Loucy (cell line): ENCODE data around the gene CHRD.
A peak's percentile ranks its signal among the peaks of the same experiment; 100 is the strongest.

Experiments
- H2AFZ ChIP-seq: fragments of 200-600 bp; sonication (generic); 2 replicates; pipeline ENCODE4 v1.6.0; 2016; ENCODE audit warnings: antibody characterized with exemption, mild to moderate bottlenecking, low read length, moderate library complexity
- H3F3A ChIP-seq: fragments of 200-600 bp; 2 replicates; pipeline ENCODE4 v1.6.0; 2016; ENCODE audit warnings: antibody characterized with exemption, low read depth, mild to moderate bottlenecking
- H3K27me3 ChIP-seq: fragments of 200-600 bp; sonication (generic); 2 replicates; pipeline ENCODE4 v1.6.1; 2014; ENCODE audit warnings: low read length, mild to moderate bottlenecking; ENCODE audit not compliant: insufficient read depth, poor library complexity, severe bottlenecking
- H3K36me3 ChIP-seq: fragments of 200-600 bp; sonication (generic); 2 replicates; pipeline ENCODE4 v1.6.1; 2016; ENCODE audit warnings: low read length; ENCODE audit not compliant: insufficient read depth
- H3K4me1 ChIP-seq: fragments of 200-600 bp; sonication (generic); 2 replicates; pipeline ENCODE4 v1.5.1; 2014; ENCODE audit warnings: low read length, mild to moderate bottlenecking; ENCODE audit not compliant: insufficient read depth, poor library complexity, severe bottlenecking
- H3K4me2 ChIP-seq: fragments of 200-600 bp; sonication (generic); 2 replicates; pipeline ENCODE4 v1.6.0; 2014; ENCODE audit warnings: antibody characterized with exemption, low read length, low read depth, mild to moderate bottlenecking; ENCODE audit not compliant: poor library complexity, severe bottlenecking
- H3K4me3 ChIP-seq: fragments of 200-600 bp; sonication (generic); 2 replicates; pipeline ENCODE4 v1.5.1; 2014; ENCODE audit warnings: low read length, mild to moderate bottlenecking, mixed read lengths; ENCODE audit not compliant: poor library complexity, severe bottlenecking
- H3K79me2 ChIP-seq: fragments of 200-600 bp; sonication (generic); 2 replicates; pipeline ENCODE4 v1.6.1; 2014; ENCODE audit warnings: low read length; ENCODE audit not compliant: insufficient read depth
- H3K9ac ChIP-seq: fragments of 200-600 bp; sonication (generic); 2 replicates; pipeline ENCODE4 v1.6.0; 2014; ENCODE audit warnings: mild to moderate bottlenecking, low read depth, low read length, moderate library complexity; ENCODE audit not compliant: poor library complexity, severe bottlenecking
- H3K9me2 ChIP-seq: fragments of 200-600 bp; sonication (generic); replicated peaks from 2 replicates; pipeline ENCODE4 v1.6.1; 2016; ENCODE audit warnings: low read depth, low read length, mixed read lengths
- H3K9me3 ChIP-seq: fragments of 200-600 bp; sonication (generic); 2 replicates; pipeline ENCODE4 v1.6.1; 2014; ENCODE audit warnings: mild to moderate bottlenecking, antibody characterized with exemption, low read length, low read depth; ENCODE audit not compliant: insufficient read depth
- H4K20me1 ChIP-seq: fragments of 200-600 bp; sonication (generic); 2 replicates; pipeline ENCODE4 v1.6.0; 2014; ENCODE audit warnings: antibody characterized with exemption, low read length, mild to moderate bottlenecking; ENCODE audit not compliant: insufficient read depth, poor library complexity, severe bottlenecking
- CTCF ChIP-seq: fragments of 200-600 bp; sonication (generic); conservative IDR thresholded peaks from 2 replicates; pipeline ENCODE4 v1.5.1; 2014; ENCODE audit warnings: mild to moderate bottlenecking, antibody characterized with exemption, low read length
- EZH2phosphoT487 ChIP-seq: fragments of 200-600 bp; IDR thresholded peaks from 2 replicates; pipeline ENCODE4 v1.6.1; 2018; ENCODE audit warnings: antibody characterized with exemption, mild to moderate bottlenecking, moderate library complexity, borderline replicate concordance

CHRD gene

GRCh38 chr3:184417619-184418327 lies 37.9 kb downstream of the CHRD start:
- no peak overlapping the region for H3K9ac ChIP-seq
- H3K4me2 ChIP-seq = no peak overlapping the region
- 0 out of 2 replicates have a peak overlapping the region, but pooled peaks have one; percentile 38 for H2AFZ ChIP-seq

GRCh38 chr3:184419171-184419570 lies 39.3 kb downstream of the CHRD start:
- Histone ChIP-seq H3K79me2 (no peaks in the 10 kb centered on the region), H3F3A (no peaks in the 10 kb centered on the region), H3K9me3 (0 out of 2 replicates have a peak, but pooled peaks cover 2% of the 10 kb centered on the region), H3K9ac (no peak overlapping the region), H3K27me3 (no peaks in the 10 kb centered on the region), H2AFZ (no peak overlapping the region), H3K9me2 (no peaks in the 10 kb centered on the region), H3K36me3 (no peaks in the 10 kb centered on the region), H3K4me2 (no peak overlapping the region), H3K4me3 (no peak overlapping the region), H4K20me1 (no peaks in the 10 kb centered on the region), H3K4me1 (no peaks in the 10 kb centered on the region)
- TF ChIP-seq CTCF = no peak
- TF ChIP-seq EZH2phosphoT487 = no peak

More at GRCh38 chr3:184417619-184418327, 37.9 kb downstream of the CHRD start:
- H3K9me2 ChIP-seq = no peaks in the 10 kb centered on the region
- H3K79me2 ChIP-seq = no peaks in the 10 kb centered on the region
- no peak overlapping the region for H3K4me3 ChIP-seq
- no peaks in the 10 kb centered on the region for H4K20me1 ChIP-seq
- H3K9me3 ChIP-seq = 0 out of 2 replicates have a peak, but pooled peaks cover 2% of the 10 kb centered on the region
- H3K36me3 ChIP-seq = no peaks in the 10 kb centered on the region
- H3K27me3 ChIP-seq = no peaks in the 10 kb centered on the region
- H3K4me1 ChIP-seq = no peaks in the 10 kb centered on the region
- no peak for TF ChIP-seq EZH2phosphoT487
- peak; percentile 90 for TF ChIP-seq CTCF
- H3F3A ChIP-seq = no peaks in the 10 kb centered on the region

GRCh38 chr3:184423561-184423960 lies 43.7 kb downstream of the CHRD start:
- Histone ChIP-seq H3K79me2 (no peaks in the 10 kb centered on the region), H3K4me2 (no peak overlapping the region), H3K9me2 (no peaks in the 10 kb centered on the region), H4K20me1 (no peaks in the 10 kb centered on the region), H2AFZ (no peak overlapping the region), H3F3A (no peaks in the 10 kb centered on the region), H3K4me3 (no peak overlapping the region), H3K4me1 (no peaks in the 10 kb centered on the region), H3K36me3 (no peaks in the 10 kb centered on the region), H3K9me3 (0 out of 2 replicates have a peak, but pooled peaks cover 2% of the 10 kb centered on the region), H3K9ac (no peak overlapping the region), H3K27me3 (no peaks in the 10 kb centered on the region)
- TF ChIP-seq EZH2phosphoT487 = no peak
- TF ChIP-seq CTCF = no peak
